ENCODE data around the gene DLG2. TPM values are rescaled to one million over a fixed set of nuclear protein-coding genes. Genes with fewer than 3 reads are reported as not detected.

Gene DLG2
- total and polyA plus RNA-seq, 2 of the 8 experiments (the other 6 are each of a cell fraction or from before 2014, with no cell fraction given) = 1.7 to 14.3 TPM

- Histone ChIP-seq H3K4me2 (ENCODE audit: insufficient read depth in 1 of 2, low read depth in 2 of 2, low read length in 2 of 2) (no peak overlapping the region), H4K5ac (ENCODE audit: insufficient read length, low read depth, low read length) (no peak overlapping the region), H3K23me2 (ENCODE audit: low read depth, low read length) (no peaks in the 10 kb centered on the region), H3K27ac (ENCODE audit: low read depth, low read length) (no peak overlapping the region), H3K18ac (ENCODE audit: extremely low read depth, low read length) (no peak overlapping the region), H3K79me1 (ENCODE audit: low read depth, low read length) (no peaks in the 10 kb centered on the region), H2BK12ac (ENCODE audit: low read depth, low read length) (peak overlapping the region; percentile 75; the same call in 1 of the 2 replicates), H3K36me3 (ENCODE audit: control insufficient read depth in 2 of 4, insufficient read depth in 4 of 4, low read length in 3 of 4) (no peaks in the 10 kb centered on the region), H3K9ac (replicated peaks in 1 of 4; ENCODE audit: extremely low read depth in 1 of 4, low read depth in 3 of 4, low read length in 3 of 4) (no peak overlapping the region), H2BK20ac (ENCODE audit: low read length) (no peak overlapping the region), H2BK5ac (ENCODE audit: low read depth, low read length) (0 out of 2 replicates have a peak overlapping the region, but pooled peaks have one; percentile 18), H2BK15ac (ENCODE audit: low read length) (peak overlapping the region; percentile 50; the same call in 1 of the 2 replicates), H2BK120ac (replicated peaks; ENCODE audit: low read depth, low read length) (no peak overlapping the region), H4K20me1 (replicated peaks in 1 of 2; ENCODE audit: control insufficient read depth in 1 of 2, insufficient read depth in 2 of 2, low read length in 2 of 2) (no peaks in the 10 kb centered on the region), H3K56ac (replicated peaks; ENCODE audit: insufficient read length, low read depth, low read length) (no peak overlapping the region), H4K8ac (ENCODE audit: extremely low read depth, insufficient read depth, low read length) (no peak overlapping the region), H3K4me3 (ENCODE audit: extremely low read depth in 1 of 4, insufficient read depth in 2 of 4, low read depth in 3 of 4, low read length in 4 of 4) (no peak overlapping the region), H2AK5ac (ENCODE audit: low read depth, low read length) (no peak overlapping the region), H3K14ac (ENCODE audit: insufficient read length) (no peak overlapping the region), H3K4me1 (replicated peaks in 1 of 4; ENCODE audit: control insufficient read depth in 3 of 4, insufficient read depth in 4 of 4, low read length in 3 of 4) (no peaks in the 10 kb centered on the region; a peak in 2 of 7 replicates), H3K9me3 (ENCODE audit: insufficient read depth in 2 of 2, low read depth in 1 of 2, low read length in 1 of 2) (no peaks in the 10 kb centered on the region), H4K91ac (replicated peaks; ENCODE audit: insufficient read length, low read length) (no peak overlapping the region), H2AFZ (ENCODE audit: low read length) (no peak overlapping the region), H3K23ac (ENCODE audit: insufficient read length) (no peak overlapping the region), H3K79me2 (ENCODE audit: control insufficient read depth in 1 of 2, insufficient read depth in 2 of 2, low read length in 2 of 2) (no peaks in the 10 kb centered on the region), H3K4ac (replicated peaks; ENCODE audit: insufficient read length, low read depth, low read length) (no peak overlapping the region), H3K27me3 (replicated peaks in 1 of 4; ENCODE audit: control insufficient read depth in 3 of 4, extremely low read depth in 1 of 4, insufficient read depth in 3 of 4, low read length in 3 of 4) (no peaks in the 10 kb centered on the region)
- TF ChIP-seq BACH1 (IDR thresholded peaks at IDR 0.05; ENCODE audit: low read length) (no peak), CBX8 (IDR thresholded peaks at IDR 0.05; ENCODE audit: borderline replicate concordance, low read depth, low read length) (no peak), TCF12 (IDR thresholded peaks at IDR 0.05; ENCODE audit: low read depth, low read length) (no peak), RXRA (IDR thresholded peaks at IDR 0.05; ENCODE audit: insufficient read depth, low read depth, low read length) (no peak), CBX5 (IDR thresholded peaks at IDR 0.05; ENCODE audit: low read depth, low read length) (no peak), ASH2L (IDR thresholded peaks at IDR 0.05; ENCODE audit: low read length) (no peak), MAX (IDR thresholded peaks at IDR 0.05) (no peak), EGR1 (IDR thresholded peaks at IDR 0.05; ENCODE audit: borderline replicate concordance, low read depth, low read length) (no peak), NANOG (IDR thresholded peaks at IDR 0.05; ENCODE audit: insufficient read depth, low read depth, low read length, poor library complexity, severe bottlenecking) (no peak), BRCA1 (IDR thresholded peaks at IDR 0.05; ENCODE audit: low read depth, low read length) (no peak)
- POLR2A ChIA-PET (ENCODE audit: partially characterized antibody) = no interaction called here
- FAIRE-seq = no peak
- CTCF ChIA-PET (ENCODE audit: partially characterized antibody) = interaction anchor here (0.8 to 1.1 kb wide), 2 partner anchors 33 to 35 kb away, joined by 3 to 5 read pairs; no protein-coding TSS in a partner anchor
- no peak for DNase-seq (ENCODE audit: low read depth in 1 of 2, low spot score in 2 of 2)
- WGBS, 2 experiments (ENCODE audit: extremely low coverage in 1 of 2, insufficient coverage in 1 of 2, insufficient read length in 1 of 2, insufficient replicate concordance in 2 of 2, low coverage in 1 of 2, low lambda C conversion rate in 2 of 2, missing lambda C conversion rate in 1 of 2) = 92% methylated on average over 11 of the region's 11 CpGs; no CpG with 5 or more reads in 1 of the 2 experiments
Observed at GRCh38 chr11:85027346-85027745, 599.8 kb downstream of the DLG2 start.
